Left ventricle myocardium inferior (tissue), 1 donor: ENCODE measurements around the gene IL20. TPM values are rescaled to one million over a fixed set of nuclear protein-coding genes. Genes with fewer than 3 reads are reported as not detected.

ENCODE experiments used
- DNase-seq: peaks from one replicate; pipeline ENCODE4 v3.0.0-alpha.2; 2020
- H3K27ac ChIP-seq: fragments of 200-600 bp; replicated peaks from 2 replicates; pipeline ENCODE4 v1.8.0; 2021
- H3K27me3 ChIP-seq: fragments of 200-600 bp; 2 replicates; pipeline ENCODE4 v1.8.0; 2021; ENCODE audit warnings: low read depth
- H3K36me3 ChIP-seq: fragments of 200-600 bp; 2 replicates; pipeline ENCODE4 v1.8.0; 2021
- H3K4me1 ChIP-seq: fragments of 200-600 bp; 2 replicates; pipeline ENCODE4 v1.8.0; 2021
- H3K4me3 ChIP-seq: fragments of 200-600 bp; 2 replicates; pipeline ENCODE4 v1.8.0; 2021; ENCODE audit warnings: mild to moderate bottlenecking, moderate library complexity
- H3K9me3 ChIP-seq: fragments of 200-600 bp; replicated peaks from 2 replicates; pipeline ENCODE4 v1.8.0; 2021
- intact Hi-C: fragments of 100-400 bp; cut with micrococcal nuclease; formaldehyde crosslinking; loops from one replicate; pipeline ENCODE4 v1.11.0; 2022
- total RNA-seq: library from RNA; stranded (reverse); fragmentation: NEBNext Ultra II Directional; extraction: Animal tissue kit (Norgen Biotek cat#: 25700); gene quantifications from one replicate; pipeline ENCODE4 v1.2.1, GENCODE V29; 2021
- TF ChIP-seq, protein P1 (sequence below): fragments of 200-600 bp; IDR thresholded peaks from 2 replicates; pipeline ENCODE4 v1.8.0; 2021; ENCODE audit warnings: antibody characterized with exemption, mild to moderate bottlenecking, borderline replicate concordance
- donor health status: DM: no; HTN: yes; CAD: no; lungs with severe emphysema.

IL20 gene
- total RNA-seq, 1 donor from 2014 or later: not detected

DNA sequence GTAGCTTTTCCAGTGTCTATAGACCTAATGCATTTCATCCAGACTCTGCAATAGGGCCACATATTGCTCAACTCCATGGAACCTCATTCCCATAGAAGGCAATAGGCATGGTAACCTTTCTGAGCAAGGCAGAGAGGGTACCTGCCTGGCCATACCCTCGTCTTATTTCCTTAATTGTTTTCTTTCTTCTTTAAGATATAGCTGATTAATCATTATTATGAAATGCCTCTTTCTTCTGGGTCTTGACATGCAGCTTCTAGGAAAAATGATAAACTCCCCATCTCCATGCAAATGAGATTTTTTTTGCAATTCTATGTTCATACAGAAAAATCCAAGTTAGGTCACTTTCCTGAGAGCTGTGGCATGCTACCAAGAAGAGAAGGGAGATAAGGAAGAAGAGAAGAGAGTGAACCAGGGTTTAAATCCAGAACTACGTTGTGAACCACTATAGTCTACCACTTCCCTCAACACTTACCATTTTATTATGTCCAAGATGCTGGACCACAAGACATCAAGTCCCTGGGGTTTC is 33.0 kb upstream of the IL20 start:
- TF ChIP-seq, protein P1, sequence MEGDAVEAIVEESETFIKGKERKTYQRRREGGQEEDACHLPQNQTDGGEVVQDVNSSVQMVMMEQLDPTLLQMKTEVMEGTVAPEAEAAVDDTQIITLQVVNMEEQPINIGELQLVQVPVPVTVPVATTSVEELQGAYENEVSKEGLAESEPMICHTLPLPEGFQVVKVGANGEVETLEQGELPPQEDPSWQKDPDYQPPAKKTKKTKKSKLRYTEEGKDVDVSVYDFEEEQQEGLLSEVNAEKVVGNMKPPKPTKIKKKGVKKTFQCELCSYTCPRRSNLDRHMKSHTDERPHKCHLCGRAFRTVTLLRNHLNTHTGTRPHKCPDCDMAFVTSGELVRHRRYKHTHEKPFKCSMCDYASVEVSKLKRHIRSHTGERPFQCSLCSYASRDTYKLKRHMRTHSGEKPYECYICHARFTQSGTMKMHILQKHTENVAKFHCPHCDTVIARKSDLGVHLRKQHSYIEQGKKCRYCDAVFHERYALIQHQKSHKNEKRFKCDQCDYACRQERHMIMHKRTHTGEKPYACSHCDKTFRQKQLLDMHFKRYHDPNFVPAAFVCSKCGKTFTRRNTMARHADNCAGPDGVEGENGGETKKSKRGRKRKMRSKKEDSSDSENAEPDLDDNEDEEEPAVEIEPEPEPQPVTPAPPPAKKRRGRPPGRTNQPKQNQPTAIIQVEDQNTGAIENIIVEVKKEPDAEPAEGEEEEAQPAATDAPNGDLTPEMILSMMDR: no peak
- Histone ChIP-seq H3K9me3 (no peaks in the 10 kb centered on the region), H3K27me3 (peaks cover 53% of the 10 kb centered on the region), H3K4me3 (no peak overlapping the region), H3K4me1 (no peaks in the 10 kb centered on the region), H3K27ac (no peak overlapping the region), H3K36me3 (no peaks in the 10 kb centered on the region)
- DNase-seq: no peak
- intact Hi-C loops: no loop called here

DNA sequence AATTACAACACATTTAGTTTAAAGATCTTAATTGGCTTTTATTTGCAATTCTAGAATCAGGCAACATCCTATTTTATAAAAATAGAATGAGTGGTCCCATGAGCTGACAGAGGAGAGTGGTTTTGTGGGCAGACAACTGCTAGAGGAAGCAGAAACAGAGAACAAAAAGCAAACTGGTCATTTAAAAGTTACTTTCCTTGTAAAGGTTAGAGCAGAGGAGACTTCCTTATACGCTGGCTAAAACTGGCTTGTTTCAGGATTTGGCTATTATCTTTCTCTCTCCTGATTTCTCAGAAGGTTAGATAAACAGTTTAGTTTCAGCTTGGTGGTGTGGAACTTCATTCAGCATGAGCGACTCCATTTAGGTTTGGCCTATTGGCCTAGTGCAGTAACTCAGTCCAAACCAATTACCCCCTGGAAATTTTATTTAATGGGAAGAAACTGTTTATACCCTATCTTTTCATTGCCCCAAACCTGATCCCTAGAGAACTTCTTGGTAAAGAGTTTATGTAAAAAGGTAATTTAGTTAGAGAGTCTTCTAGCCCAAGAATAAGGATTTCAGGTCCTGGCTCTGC is 32.2 kb upstream of the IL20 start:
- no peaks in the 10 kb centered on the region for H3K9me3 ChIP-seq
- H3K27me3 ChIP-seq: peaks cover 58% of the 10 kb centered on the region
- no peak overlapping the region for H3K4me3 ChIP-seq
- H3K4me1 ChIP-seq: no peaks in the 10 kb centered on the region
- no peak for DNase-seq
- TF ChIP-seq, protein P1: no peak
- intact Hi-C loops: no loop called here
- H3K27ac ChIP-seq: no peak overlapping the region
- H3K36me3 ChIP-seq: no peaks in the 10 kb centered on the region

DNA sequence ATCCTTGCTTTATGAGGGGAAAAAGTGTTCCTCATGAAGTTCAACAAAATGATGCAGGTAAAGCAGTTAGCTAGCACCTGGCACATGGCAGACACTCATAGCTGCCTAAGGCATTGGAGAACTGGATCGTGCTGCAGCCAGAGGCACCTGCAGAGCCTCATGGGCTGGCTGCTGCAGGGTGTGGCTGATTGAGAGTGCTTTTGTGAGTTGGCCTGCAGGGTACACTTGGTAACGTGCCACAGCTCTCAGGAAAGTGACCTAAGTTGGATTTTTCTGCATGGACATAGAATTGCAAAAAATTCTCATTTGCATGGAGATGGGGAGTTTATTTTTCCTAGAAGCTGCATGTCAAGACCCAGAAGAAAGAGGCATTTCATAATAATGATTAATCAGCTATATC is 31.6 kb upstream of the IL20 start:
- TF ChIP-seq, protein P1: no peak
- H3K27ac ChIP-seq: no peak overlapping the region
- H3K36me3 ChIP-seq: no peaks in the 10 kb centered on the region
- no peaks in the 10 kb centered on the region for H3K4me1 ChIP-seq
- intact Hi-C loops: no loop called here
- H3K9me3 ChIP-seq: no peaks in the 10 kb centered on the region
- no peak for DNase-seq
- H3K27me3 ChIP-seq: peaks cover 57% of the 10 kb centered on the region
- H3K4me3 ChIP-seq: no peak overlapping the region

DNA sequence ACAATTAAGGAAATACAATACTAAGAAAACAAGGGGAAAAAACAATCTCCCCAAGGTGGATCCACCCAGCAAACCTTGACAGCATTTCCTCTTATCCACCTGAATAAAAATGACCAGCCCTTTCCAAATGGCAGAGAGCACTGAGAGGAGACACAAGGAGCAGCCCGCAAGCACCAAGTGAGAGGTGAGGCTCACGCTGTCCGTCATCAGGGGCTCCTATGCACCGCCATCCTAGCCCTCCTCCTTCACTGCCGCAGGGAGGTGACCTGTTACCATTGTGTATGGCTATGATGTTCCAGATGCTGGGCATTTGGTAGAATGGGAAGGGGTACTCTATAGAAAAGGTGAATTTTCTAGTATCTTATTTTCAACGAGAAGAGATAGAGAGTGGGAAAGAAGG is 31.2 kb upstream of the IL20 start:
- intact Hi-C loops: no loop called here
- H3K4me1 ChIP-seq: no peaks in the 10 kb centered on the region

DNA sequence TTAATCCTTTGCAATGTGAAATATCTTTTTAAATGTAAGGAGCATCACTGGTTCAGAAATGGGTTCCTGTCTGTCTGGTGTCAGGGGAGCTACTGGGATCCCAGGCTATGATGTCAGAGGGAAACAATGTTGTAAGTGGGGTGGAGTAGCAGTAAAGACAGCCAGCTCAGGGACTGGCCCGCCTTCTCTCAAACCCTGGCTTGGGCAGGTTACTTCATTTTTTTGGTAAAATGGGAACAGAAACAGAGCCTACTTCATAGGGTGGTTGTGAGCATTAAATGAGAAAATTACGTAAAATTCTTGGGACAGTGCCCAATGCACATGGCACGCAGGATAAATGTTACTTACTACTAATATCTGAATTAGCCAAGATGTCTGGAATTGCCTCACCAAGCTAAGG is 30.7 kb upstream of the IL20 start:
- no peak for DNase-seq
- Histone ChIP-seq H3K36me3 (no peaks in the 10 kb centered on the region), H3K4me1 (no peaks in the 10 kb centered on the region), H3K4me3 (no peak overlapping the region), H3K27ac (no peak overlapping the region), H3K27me3 (peaks cover 54% of the 10 kb centered on the region), H3K9me3 (no peaks in the 10 kb centered on the region)
- intact Hi-C loops: no loop called here
- TF ChIP-seq, protein P1: no peak

More for the DNA sequence above, 31.2 kb upstream of the IL20 start:
- Histone ChIP-seq H3K27ac (no peak overlapping the region), H3K4me3 (no peak overlapping the region), H3K27me3 (peaks cover 57% of the 10 kb centered on the region), H3K9me3 (no peaks in the 10 kb centered on the region), H3K36me3 (no peaks in the 10 kb centered on the region)
- TF ChIP-seq, protein P1: no peak
- no peak for DNase-seq
